Measurements from ENCODE around the gene PAQR9. TPM values are rescaled to one million over a fixed set of nuclear protein-coding genes. Genes with fewer than 3 reads are reported as not detected.
A peak's percentile ranks its signal among the peaks of the same experiment; 100 is the strongest.

PAQR9 gene
- total and polyA plus RNA-seq, 9 of the 15 experiments (the other 6 are each of a cell fraction or from before 2014, with no cell fraction given) = 0.04 to 0.58 (median 0.22) TPM

DNA sequence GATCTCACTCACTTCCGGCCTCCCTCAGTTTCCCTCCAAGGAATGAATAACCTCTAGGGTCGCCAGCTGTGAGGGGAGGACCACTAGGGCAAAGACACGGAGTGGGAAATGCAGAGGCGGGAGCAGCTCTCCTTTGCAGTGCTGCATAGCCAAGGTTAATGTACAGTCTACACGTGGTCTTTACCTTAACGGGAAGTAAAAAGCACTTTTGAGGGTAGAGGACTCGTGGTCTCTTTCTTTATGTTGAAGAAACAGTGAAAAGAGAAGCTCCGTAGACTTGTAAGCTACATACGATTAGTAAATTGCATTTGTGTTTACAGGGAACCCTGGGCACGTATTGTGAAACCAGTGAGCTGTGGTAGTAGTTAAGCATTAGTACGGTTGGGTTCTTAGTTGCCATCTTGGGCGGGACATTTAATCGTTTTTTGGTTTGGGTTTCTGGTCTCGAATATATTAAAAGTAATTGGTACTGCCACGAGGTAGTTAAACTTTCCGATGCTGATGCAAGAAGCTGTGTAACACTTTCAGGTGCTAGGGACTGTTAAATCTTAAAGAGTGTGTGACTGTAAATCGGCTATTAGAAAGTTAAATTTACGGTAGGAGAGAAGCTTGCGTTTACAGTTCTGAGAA is 38.7 kb upstream of the PAQR9 start (continued):
- TF ChIP-seq ERF (CRISPR knock-in tag; IDR thresholded peaks at IDR 0.05) = no peak
- TF ChIP-seq NCOA4 (IDR thresholded peaks at IDR 0.05; ENCODE audit: partially characterized antibody) = no peak
- TF ChIP-seq CEBPG (CRISPR knock-in tag; IDR thresholded peaks at IDR 0.05) = peak; percentile 82
- TF ChIP-seq CEBPG (tag; conservative IDR thresholded peaks at IDR 0.05 in 1 of 2, IDR thresholded peaks at IDR 0.05 in 1 of 2) = peak; percentile 69 to 79
- TF ChIP-seq L3MBTL2 (IDR thresholded peaks at IDR 0.05) = no peak; the same call in 1 of the 2 replicates
- no peak for TF ChIP-seq SRF (CRISPR knock-in tag; IDR thresholded peaks at IDR 0.05)
- TF ChIP-seq WHSC1 (IDR thresholded peaks at IDR 0.05; ENCODE audit: low read length) = no peak
- TF ChIP-seq, protein P1, sequence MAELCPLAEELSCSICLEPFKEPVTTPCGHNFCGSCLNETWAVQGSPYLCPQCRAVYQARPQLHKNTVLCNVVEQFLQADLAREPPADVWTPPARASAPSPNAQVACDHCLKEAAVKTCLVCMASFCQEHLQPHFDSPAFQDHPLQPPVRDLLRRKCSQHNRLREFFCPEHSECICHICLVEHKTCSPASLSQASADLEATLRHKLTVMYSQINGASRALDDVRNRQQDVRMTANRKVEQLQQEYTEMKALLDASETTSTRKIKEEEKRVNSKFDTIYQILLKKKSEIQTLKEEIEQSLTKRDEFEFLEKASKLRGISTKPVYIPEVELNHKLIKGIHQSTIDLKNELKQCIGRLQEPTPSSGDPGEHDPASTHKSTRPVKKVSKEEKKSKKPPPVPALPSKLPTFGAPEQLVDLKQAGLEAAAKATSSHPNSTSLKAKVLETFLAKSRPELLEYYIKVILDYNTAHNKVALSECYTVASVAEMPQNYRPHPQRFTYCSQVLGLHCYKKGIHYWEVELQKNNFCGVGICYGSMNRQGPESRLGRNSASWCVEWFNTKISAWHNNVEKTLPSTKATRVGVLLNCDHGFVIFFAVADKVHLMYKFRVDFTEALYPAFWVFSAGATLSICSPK (IDR thresholded peaks at IDR 0.05; ENCODE audit: borderline replicate concordance) = no peak
- TF ChIP-seq, protein P2, sequence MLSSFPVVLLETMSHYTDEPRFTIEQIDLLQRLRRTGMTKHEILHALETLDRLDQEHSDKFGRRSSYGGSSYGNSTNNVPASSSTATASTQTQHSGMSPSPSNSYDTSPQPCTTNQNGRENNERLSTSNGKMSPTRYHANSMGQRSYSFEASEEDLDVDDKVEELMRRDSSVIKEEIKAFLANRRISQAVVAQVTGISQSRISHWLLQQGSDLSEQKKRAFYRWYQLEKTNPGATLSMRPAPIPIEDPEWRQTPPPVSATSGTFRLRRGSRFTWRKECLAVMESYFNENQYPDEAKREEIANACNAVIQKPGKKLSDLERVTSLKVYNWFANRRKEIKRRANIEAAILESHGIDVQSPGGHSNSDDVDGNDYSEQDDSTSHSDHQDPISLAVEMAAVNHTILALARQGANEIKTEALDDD (IDR thresholded peaks at IDR 0.05) = peak; percentile 13; the same call in 1 of the 2 replicates
- TF ChIP-seq SMAD1 (IDR thresholded peaks at IDR 0.05; ENCODE audit: low read depth, low read length, partially characterized antibody) = no peak
- no peak for TF ChIP-seq SIRT6 (IDR thresholded peaks at IDR 0.05; ENCODE audit: low read depth, low read length)
- no peak for TF ChIP-seq SMARCB1 (IDR thresholded peaks at IDR 0.05; ENCODE audit: insufficient read length, low read depth)
- peak; percentile 78 for TF ChIP-seq EP400 (IDR thresholded peaks at IDR 0.05)
- TF ChIP-seq NR2F6 (CRISPR knock-in tag; IDR thresholded peaks at IDR 0.05) = no peak
- no peak for TF ChIP-seq ZNF133 (CRISPR knock-in tag; IDR thresholded peaks at IDR 0.05)
- TF ChIP-seq, protein P3, sequence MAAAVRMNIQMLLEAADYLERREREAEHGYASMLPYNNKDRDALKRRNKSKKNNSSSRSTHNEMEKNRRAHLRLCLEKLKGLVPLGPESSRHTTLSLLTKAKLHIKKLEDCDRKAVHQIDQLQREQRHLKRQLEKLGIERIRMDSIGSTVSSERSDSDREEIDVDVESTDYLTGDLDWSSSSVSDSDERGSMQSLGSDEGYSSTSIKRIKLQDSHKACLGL (CRISPR knock-in tag; IDR thresholded peaks at IDR 0.05; ENCODE audit: borderline replicate concordance, poor library complexity, severe bottlenecking) = no peak
- TF ChIP-seq DMBX1 (CRISPR knock-in tag; IDR thresholded peaks at IDR 0.05; ENCODE audit: borderline replicate concordance) = no peak
- no peak for TF ChIP-seq TRIM28 (IDR thresholded peaks at IDR 0.05)
- peak; percentile 1 to 12; a peak in 1 of 4 replicates for TF ChIP-seq SIN3A (IDR thresholded peaks at IDR 0.05; ENCODE audit: borderline replicate concordance in 2 of 2, control insufficient read depth in 1 of 2, low read depth in 2 of 2, low read length in 2 of 2)
- no peak for TF ChIP-seq ZFX (CRISPR knock-in tag; IDR thresholded peaks at IDR 0.05)
- no peak for TF ChIP-seq MTF1 (CRISPR knock-in tag; IDR thresholded peaks at IDR 0.05; ENCODE audit: borderline replicate concordance)
- no peak for TF ChIP-seq COPS2 (conservative IDR thresholded peaks at IDR 0.05)
- no peak for TF ChIP-seq NFRKB (IDR thresholded peaks at IDR 0.05; ENCODE audit: low read depth)
- no peak for TF ChIP-seq SNRNP70 (optimal IDR thresholded peaks at IDR 0.05; ENCODE audit: low read depth, low read length)
- no peak for TF ChIP-seq SRSF9 (IDR thresholded peaks at IDR 0.05; ENCODE audit: borderline replicate concordance, low read depth, low read length)
- no peak for TF ChIP-seq MCM3 (IDR thresholded peaks at IDR 0.05)
- TF ChIP-seq TRIM24 (IDR thresholded peaks at IDR 0.05) = no peak
- no peak for TF ChIP-seq SAFB (IDR thresholded peaks at IDR 0.05; ENCODE audit: borderline replicate concordance, low read depth, low read length)
- no peak for TF ChIP-seq SREBF1 (IDR thresholded peaks at IDR 0.05; ENCODE audit: borderline replicate concordance, low read depth, low read length)

Data from K562 (cell line).